HFF-Myc (cell line): ENCODE results near the gene OR52B6.

Experiments
- DNase-seq: peaks from one replicate; pipeline ENCODE4 v3.0.0-alpha.2; 2011; ENCODE audit warnings: low read depth; ENCODE audit errors: extremely low read depth
- H3K4me3 ChIP-seq: replicated peaks from 2 replicates; pipeline ENCODE4 v1.5.1; 2011; ENCODE audit warnings: low read depth, mild to moderate bottlenecking, control low read depth, low read length
- CTCF ChIP-seq: IDR thresholded peaks from 2 replicates; pipeline ENCODE4 v1.5.1; 2012; ENCODE audit warnings: mild to moderate bottlenecking, low read depth, low read length, control low read depth; ENCODE audit errors: missing control alignments

The OR52B6 gene

GRCh38 chr11:5621580-5621979 lies 40.9 kb downstream of the OR52B6 start:
- H3K4me3 ChIP-seq, result no peak overlapping the region
- no peak for TF ChIP-seq CTCF
- no peak for DNase-seq

DNA sequence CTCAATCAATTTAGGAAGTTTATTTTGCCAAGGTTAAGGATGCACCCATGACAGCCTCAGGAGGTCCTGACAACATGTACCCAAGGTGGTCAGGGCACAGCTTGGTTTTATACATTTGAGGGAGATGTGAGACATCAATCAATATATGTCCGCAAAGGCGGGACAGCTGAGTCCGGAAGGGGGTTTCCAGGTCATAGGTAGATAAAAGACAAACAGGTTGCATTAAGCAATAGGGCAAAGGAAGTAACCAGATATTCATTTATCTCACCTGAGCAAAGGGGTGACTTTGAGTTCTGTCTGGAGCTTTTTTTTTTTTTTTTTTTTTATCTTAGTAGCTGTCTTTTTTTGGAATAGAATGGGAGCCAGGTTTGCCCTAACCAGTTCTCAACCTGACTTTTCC lies 42.1 kb downstream of the OR52B6 start:
- no peak for TF ChIP-seq CTCF
- no peak for DNase-seq
- H3K4me3 ChIP-seq, result no peak overlapping the region

GRCh38 chr11:5624489-5625279 lies 44.0 kb downstream of the OR52B6 start, which contains the start of gene TRIM34:
Gene TRIM34 (plus strand): TSS chr11:5625001. CDS start chr11:5632332, 7,331 bp downstream.
- TF ChIP-seq CTCF, result no peak
- DNase-seq, result peak; percentile 2
- H3K4me3 ChIP-seq, result peak within 1 kb of the TSS; percentile 38

DNA sequence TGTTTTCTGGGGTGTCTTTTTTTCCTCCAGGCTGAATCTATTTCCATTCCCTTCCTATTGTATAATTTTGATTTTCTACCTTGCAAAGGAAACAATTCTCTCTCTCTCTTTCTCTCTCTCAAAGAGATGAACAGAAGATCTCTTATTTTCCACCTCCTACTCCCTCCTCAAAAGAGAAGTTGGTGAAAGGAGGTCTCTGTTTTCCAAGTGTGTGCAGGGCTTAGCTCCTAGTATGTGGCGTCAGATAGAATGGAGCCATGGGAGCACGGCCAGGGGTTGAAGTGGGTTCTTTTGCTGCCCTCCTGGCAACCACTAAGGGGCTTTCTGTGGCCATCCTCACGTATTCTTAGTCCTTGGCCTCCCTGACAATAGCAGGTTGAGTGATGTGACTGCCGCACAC lies 44.6 kb downstream of the OR52B6 start:
- no peak for TF ChIP-seq CTCF
- DNase-seq, result no peak
- peak overlapping the region; percentile 38 for H3K4me3 ChIP-seq

DNA sequence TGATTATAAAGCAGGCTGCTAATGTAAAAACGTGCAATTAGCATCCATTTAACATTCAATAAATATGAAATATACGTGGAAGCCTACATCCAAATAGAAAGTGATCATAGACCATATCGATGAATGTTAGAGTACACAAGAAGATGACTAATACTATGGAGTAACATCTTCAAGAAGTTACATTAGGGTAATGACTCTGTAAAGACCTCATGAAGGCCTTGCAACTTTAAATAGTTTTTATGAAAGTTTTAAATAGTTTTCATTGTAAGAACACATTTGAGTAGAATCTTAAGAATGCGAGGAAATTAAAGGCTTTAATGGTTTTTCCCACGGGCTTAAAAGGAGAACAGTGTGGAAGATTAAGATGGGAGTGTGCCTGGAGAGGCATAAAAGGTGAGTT lies 45.5 kb downstream of the OR52B6 start:
- TF ChIP-seq CTCF, result no peak
- no peak overlapping the region for H3K4me3 ChIP-seq
- no peak for DNase-seq

- no peak for DNase-seq
- H3K4me3 ChIP-seq, result no peak overlapping the region
- TF ChIP-seq CTCF, result no peak
Measured at GRCh38 chr11:5631417-5631816, 50.7 kb downstream of the OR52B6 start.
